Activated naive CD4-positive, alpha-beta T cell treated with anti-CD3 and anti-CD28 coated beads, Interleukin-2, amount 50 U/mL, for 16 hours (primary cell): ENCODE results near the gene ZFP92.

ENCODE experiments used
- DNase-seq: peaks from one replicate; pipeline ENCODE4 v3.0.0-alpha.2; 2020

Gene ZFP92

GRCh38 chrX:153457827-153458466, 46.7 kb downstream of the ZFP92 start:
- no peak for DNase-seq

GRCh38 chrX:153458476-153458875, 47.2 kb downstream of the ZFP92 start:
- DNase-seq, result no peak

GRCh38 chrX:153459986-153460385, 48.7 kb downstream of the ZFP92 start:
- no peak for DNase-seq

- DNase-seq, result peak; percentile 60
Measured at GRCh38 chrX:153460826-153461225, 49.6 kb downstream of the ZFP92 start.
